ENCODE results near the gene PTPRZ1.

GRCh38 chr7:121913947-121914675 is 41.1 kb downstream of the PTPRZ1 start:
- TF ChIP-seq PHF8 (conservative IDR thresholded peaks at IDR 0.05; ENCODE audit: low read depth, low read length) (no peak), JUN (IDR thresholded peaks at IDR 0.05; ENCODE audit: low read depth, low read length) (no peak), CTCF (IDR thresholded peaks at IDR 0.05; ENCODE audit: control extremely low read depth in 1 of 3, insufficient read depth in 1 of 3, low read depth in 1 of 3, low read length in 3 of 3) (no peak), EZH2 (IDR thresholded peaks at IDR 0.05; ENCODE audit: low read depth, low read length, severe bottlenecking) (no peak), POLR2A (IDR thresholded peaks at IDR 0.05; ENCODE audit: control extremely low read depth in 1 of 2, low read depth in 2 of 2, low read length in 2 of 2) (no peak; a peak in 1 of 3 replicates), TCF12 (IDR thresholded peaks at IDR 0.05; ENCODE audit: low read depth, low read length) (no peak), CREB1 (IDR thresholded peaks at IDR 0.05) (no peak), EP300 (IDR thresholded peaks at IDR 0.05; ENCODE audit: borderline replicate concordance in 1 of 2, low read depth in 2 of 2, low read length in 2 of 2) (no peak), CEBPB (IDR thresholded peaks at IDR 0.05; ENCODE audit: low read depth, low read length) (no peak)

Data from H1 (cell line).